ENCODE data around the gene LRRC37A.
"Not testable (repeated sequence)": the region's sequence is repeated elsewhere in the genome, so short reads cannot be mapped to it uniquely, and the experiment has no call there.

Gene LRRC37A

DNA sequence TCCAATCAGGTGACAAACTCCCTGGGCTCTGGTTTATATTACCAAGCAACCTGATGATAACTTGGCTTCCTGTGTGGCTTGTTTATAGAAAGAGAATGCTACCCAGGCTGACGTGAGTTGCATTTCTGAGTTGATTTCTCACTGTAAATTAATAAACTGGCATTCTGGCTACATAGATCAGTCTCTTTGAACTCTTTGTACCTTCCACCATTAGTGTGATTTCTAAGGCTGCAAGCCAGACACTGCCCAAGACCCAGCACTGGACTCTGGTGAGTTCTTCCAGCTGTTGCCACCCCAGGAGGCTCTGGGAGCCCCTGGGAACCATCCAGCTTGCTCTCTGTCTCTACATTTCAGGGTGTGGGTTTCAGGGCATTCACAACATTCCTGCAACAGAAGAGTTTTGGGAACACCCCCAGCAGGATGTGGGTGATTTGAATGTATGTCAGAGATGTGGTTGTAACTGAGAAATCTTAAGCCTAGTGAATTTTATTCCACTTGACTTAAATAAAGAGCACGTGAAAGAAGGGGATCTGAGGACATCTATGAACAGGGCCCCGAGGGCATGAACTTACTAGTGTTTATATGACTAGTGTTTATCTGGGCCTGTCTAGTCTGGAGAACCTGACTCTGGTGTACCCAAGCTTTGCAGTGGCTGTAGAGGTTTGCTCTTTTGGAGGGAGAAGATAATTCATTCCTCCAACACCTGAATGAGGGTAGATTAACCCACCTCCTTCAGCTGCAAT is 30.3 kb upstream of the LRRC37A start:
- peak; percentile 81 for DNase-seq
- Histone ChIP-seq H3K27me3 (replicated peaks) (no peaks in the 10 kb centered on the region), H3K4me3 (ENCODE audit: low read depth, low read length) (no peak overlapping the region), H3K36me3 (replicated peaks) (no peaks in the 10 kb centered on the region), H3K27ac (peak overlapping the region; percentile 96)
- TF ChIP-seq, protein P1, sequence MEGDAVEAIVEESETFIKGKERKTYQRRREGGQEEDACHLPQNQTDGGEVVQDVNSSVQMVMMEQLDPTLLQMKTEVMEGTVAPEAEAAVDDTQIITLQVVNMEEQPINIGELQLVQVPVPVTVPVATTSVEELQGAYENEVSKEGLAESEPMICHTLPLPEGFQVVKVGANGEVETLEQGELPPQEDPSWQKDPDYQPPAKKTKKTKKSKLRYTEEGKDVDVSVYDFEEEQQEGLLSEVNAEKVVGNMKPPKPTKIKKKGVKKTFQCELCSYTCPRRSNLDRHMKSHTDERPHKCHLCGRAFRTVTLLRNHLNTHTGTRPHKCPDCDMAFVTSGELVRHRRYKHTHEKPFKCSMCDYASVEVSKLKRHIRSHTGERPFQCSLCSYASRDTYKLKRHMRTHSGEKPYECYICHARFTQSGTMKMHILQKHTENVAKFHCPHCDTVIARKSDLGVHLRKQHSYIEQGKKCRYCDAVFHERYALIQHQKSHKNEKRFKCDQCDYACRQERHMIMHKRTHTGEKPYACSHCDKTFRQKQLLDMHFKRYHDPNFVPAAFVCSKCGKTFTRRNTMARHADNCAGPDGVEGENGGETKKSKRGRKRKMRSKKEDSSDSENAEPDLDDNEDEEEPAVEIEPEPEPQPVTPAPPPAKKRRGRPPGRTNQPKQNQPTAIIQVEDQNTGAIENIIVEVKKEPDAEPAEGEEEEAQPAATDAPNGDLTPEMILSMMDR (IDR thresholded peaks at IDR 0.05; ENCODE audit: low read depth, low read length, missing control alignments) = no peak
- in situ Hi-C loops (cut with HindIII; ENCODE audit: low pct_ligation_motif_present, low sequenced_read_pairs) = no loop called here

DNA sequence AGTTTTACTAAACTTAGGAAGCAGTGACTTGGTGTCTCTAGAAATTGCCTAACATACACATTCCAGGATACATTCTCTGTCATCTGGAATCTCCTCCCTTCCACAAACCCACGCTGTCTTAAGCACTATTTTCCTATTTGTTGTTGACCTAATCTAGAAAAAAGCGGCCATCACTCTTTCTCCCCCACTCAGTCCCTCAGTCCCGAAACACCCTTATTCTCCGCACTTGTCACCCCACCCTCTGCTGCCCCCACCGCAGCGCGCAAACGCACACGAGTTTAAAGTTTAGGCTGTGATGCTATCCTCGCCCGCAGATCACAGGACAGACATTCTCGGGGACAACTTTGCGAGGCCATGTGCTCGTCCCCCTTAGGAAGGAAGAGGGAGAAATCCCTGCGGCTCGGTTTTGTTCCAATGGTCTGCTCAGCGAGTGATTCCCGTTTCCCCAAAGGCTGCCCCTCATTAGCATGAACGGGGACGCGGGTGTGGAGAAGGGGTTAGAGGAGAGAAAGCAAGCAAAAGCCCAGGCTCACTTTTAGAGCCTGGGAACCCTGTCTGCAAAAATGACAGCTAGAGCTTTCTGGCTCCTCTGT is 28.8 kb upstream of the LRRC37A start:
- H3K27me3 ChIP-seq (replicated peaks); in situ Hi-C loops (cut with HindIII; ENCODE audit: low pct_ligation_motif_present, low sequenced_read_pairs); H3K36me3 ChIP-seq (replicated peaks): not testable (repeated sequence)
- Histone ChIP-seq H3K27ac (peak overlapping the region; percentile 68), H3K4me3 (ENCODE audit: low read depth, low read length) (peak overlapping the region; percentile 47)
- peak; percentile 12 for DNase-seq

DNA sequence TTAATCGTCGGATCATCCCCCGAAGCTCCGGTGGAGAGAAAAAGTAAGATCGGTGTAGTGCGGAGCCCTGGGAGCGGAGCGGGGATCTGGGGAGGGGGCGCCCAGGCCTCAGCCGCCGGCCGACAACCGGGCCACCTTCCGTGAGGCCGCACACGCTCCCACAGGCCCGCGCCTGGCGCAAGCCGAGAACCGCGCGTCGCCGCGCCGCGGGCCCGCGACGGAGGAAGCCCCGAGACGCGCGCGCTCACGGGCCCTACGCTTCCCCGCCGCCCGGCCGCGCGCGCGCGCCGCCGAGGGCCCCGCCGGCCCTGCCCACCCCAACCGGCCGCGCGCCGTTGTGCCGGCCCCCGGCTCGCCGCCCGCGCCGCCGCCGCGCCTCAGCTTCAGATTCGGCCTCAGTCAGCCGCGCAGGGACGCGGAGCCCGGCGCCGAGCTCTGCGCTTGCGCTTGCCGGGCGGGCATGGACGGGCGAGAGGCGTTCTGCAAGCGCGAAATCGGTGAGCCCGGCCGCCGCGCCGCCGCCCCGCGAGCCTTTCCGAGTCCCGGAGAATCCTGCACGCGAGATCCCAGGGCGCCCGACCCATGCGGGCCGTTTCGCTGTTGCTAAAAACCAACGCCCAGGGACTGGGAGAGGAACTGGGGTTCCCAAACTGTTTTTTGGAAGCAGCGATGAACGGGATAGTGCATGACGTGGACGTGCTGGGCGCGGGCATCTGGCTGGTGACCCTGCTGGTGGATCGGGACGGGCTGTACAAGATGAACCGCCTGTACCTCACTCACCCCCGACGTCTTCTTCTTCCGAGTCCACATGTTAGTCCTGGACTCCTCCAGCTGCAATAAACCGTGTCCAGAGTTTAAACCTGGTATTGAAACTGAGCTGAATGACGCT is 28.0 kb upstream of the LRRC37A start:
- Histone ChIP-seq H3K36me3 (replicated peaks) (no peaks in the 10 kb centered on the region), H3K27me3 (replicated peaks) (no peaks in the 10 kb centered on the region), H3K4me3 (ENCODE audit: low read depth, low read length) (peak overlapping the region; percentile 77), H3K27ac (peak overlapping the region; percentile 68)
- DNase-seq = peak; percentile 69
- in situ Hi-C loops (cut with HindIII; ENCODE audit: low pct_ligation_motif_present, low sequenced_read_pairs) = no loop called here
- TF ChIP-seq, protein P1 (IDR thresholded peaks at IDR 0.05; ENCODE audit: low read depth, low read length, missing control alignments) = no peak

DNA sequence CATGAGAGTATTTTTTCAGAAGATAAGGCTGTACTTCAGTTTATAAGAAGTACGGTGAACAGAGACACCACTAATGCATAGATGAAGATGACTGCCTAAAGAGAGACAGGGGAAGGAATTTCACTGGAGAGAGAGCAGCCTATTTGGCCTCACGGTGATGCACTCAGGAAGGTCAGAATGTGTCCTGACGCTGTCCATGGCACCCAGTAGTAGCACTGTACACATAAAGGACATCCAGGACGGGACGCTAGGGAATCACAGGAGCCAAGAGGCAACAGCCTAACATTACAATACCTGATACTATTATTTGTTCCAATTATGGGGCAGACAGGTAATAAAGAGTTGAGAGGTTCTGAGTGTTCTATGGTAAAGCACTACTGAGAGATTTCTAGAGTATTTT is 24.9 kb upstream of the LRRC37A start:
- TF ChIP-seq, protein P1 (IDR thresholded peaks at IDR 0.05; ENCODE audit: low read depth, low read length, missing control alignments) = no peak
- no peak overlapping the region for H3K4me3 ChIP-seq (ENCODE audit: low read depth, low read length)
- DNase-seq = no peak
- in situ Hi-C loops (cut with HindIII; ENCODE audit: low pct_ligation_motif_present, low sequenced_read_pairs) = no loop called here
- H3K36me3 ChIP-seq (replicated peaks) = no peaks in the 10 kb centered on the region
- no peaks in the 10 kb centered on the region for H3K27me3 ChIP-seq (replicated peaks)
- H3K27ac ChIP-seq = no peak overlapping the region

DNA sequence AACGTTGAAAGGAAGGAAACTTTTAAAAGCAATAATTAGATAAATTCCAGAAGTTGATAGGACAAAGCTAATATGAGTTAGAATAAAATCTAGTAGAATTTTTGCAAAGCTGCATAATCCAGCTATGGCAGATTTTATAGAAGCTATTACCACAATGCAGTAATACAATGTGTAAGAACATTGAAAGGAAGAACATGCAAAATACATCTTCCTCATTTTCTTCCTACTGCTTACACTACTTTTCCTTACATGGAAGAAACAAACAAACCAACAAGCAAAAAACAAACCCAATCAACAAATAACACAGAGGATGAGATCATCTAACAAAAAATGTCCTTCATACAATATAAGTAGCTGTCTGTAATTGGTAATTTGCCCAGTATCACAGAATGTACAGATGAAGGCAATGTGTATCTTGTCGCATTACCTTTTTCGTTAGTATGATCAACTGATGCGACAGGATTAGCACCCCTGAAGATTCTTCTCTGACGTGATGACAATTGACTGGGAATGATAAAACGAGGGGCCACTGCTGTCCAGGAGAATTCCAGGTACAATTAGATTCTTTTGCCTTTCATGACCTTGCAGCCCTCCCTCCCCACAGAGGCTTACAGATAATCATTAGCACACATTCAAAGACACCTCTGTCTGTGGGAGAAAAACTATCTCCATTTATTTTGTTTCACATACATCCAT is 21.2 kb upstream of the LRRC37A start:
- no peak overlapping the region for H3K27ac ChIP-seq
- H3K4me3 ChIP-seq (ENCODE audit: low read depth, low read length) = no peak overlapping the region
- H3K36me3 ChIP-seq (replicated peaks) = no peaks in the 10 kb centered on the region
- in situ Hi-C loops (cut with HindIII; ENCODE audit: low pct_ligation_motif_present, low sequenced_read_pairs) = no loop called here
- no peak for DNase-seq
- TF ChIP-seq, protein P1 (IDR thresholded peaks at IDR 0.05; ENCODE audit: low read depth, low read length, missing control alignments) = no peak
- H3K27me3 ChIP-seq (replicated peaks) = no peaks in the 10 kb centered on the region
